HCT116 (cell line): ENCODE data around the gene EIF3I.

Source experiments
- CTCF ChIP-seq, 3 experiments: fragments of 200-600 bp in 1 of 3; sonication (generic) in 1 of 3; IDR thresholded peaks in 2 of 3; conservative IDR thresholded peaks in 1 of 3; 2 replicates each; pipeline ENCODE4 v1.5.1; 2012 to 2017; ENCODE audit warnings: low read depth in 2 of 3, low read length in 2 of 3, antibody characterized with exemption in 1 of 3, borderline replicate concordance in 1 of 3, control low read depth in 1 of 3, mild to moderate bottlenecking in 1 of 3, mixed read lengths in 1 of 3, mixed run types in 1 of 3, moderate library complexity in 1 of 3; ENCODE audit not compliant: insufficient read depth in 1 of 3
- POLR2AphosphoS5 ChIP-seq: IDR thresholded peaks from 2 replicates; pipeline ENCODE4 v1.6.1; 2011; ENCODE audit warnings: mild to moderate bottlenecking, low read depth, low read length, moderate library complexity
- RAD21 ChIP-seq: IDR thresholded peaks from 2 replicates; pipeline ENCODE4 v1.6.1; 2012; ENCODE audit warnings: low read depth, mild to moderate bottlenecking
- SRF ChIP-seq: IDR thresholded peaks from 2 replicates; pipeline ENCODE4 v1.6.1; 2012; ENCODE audit warnings: low read depth
- YY1 ChIP-seq: IDR thresholded peaks from 2 replicates; pipeline ENCODE4 v1.6.1; 2011; ENCODE audit warnings: low read length, low read depth, moderate library complexity, mild to moderate bottlenecking; ENCODE audit not compliant: insufficient replicate concordance; ENCODE audit errors: extremely low read depth

GRCh38 chr1:32192220-32192948 lies 29.8 kb upstream of the EIF3I start:
- TF ChIP-seq CTCF (IDR thresholded peaks at IDR 0.05 in 2 of 3, conservative IDR thresholded peaks at IDR 0.05 in 1 of 3; ENCODE audit: borderline replicate concordance in 1 of 3, insufficient read depth in 1 of 3, low read depth in 2 of 3, low read length in 2 of 3) (no peak), YY1 (no peak), RAD21 (no peak), POLR2AphosphoS5 (no peak), SRF (no peak)
